Measurements from ENCODE around the gene POLR2M.

The POLR2M gene

GRCh38 chr15:57692709-57693108 lies 13.8 kb upstream of the POLR2M start:
- DNase-seq: no peak

- no peak for DNase-seq
These were observed 12.2 kb upstream of the POLR2M start for GRCh38 chr15:57694279-57694678.

GRCh38 chr15:57696146-57696545 lies 10.4 kb upstream of the POLR2M start:
- DNase-seq: peak; percentile 89

- DNase-seq: no peak
These were observed 8.9 kb upstream of the POLR2M start for GRCh38 chr15:57697588-57697987.

- no peak for DNase-seq
These were observed 8.3 kb upstream of the POLR2M start for GRCh38 chr15:57698243-57698642.

GRCh38 chr15:57698991-57699390 lies 7.5 kb upstream of the POLR2M start:
- no peak for DNase-seq

GRCh38 chr15:57703387-57703786 lies 3.1 kb upstream of the POLR2M start:
- no peak for DNase-seq

GRCh38 chr15:57704441-57704840 lies 2.1 kb upstream of the POLR2M start:
- no peak for DNase-seq

- no peak for DNase-seq
These were observed 639 bp upstream of the POLR2M start for GRCh38 chr15:57705746-57706404.

GRCh38 chr15:57708047-57708446 lies 1.5 kb downstream of the POLR2M start:
- no peak for DNase-seq

- DNase-seq: no peak
These were observed 11.8 kb downstream of the POLR2M start for GRCh38 chr15:57718309-57718708.

- DNase-seq: no peak
These were observed 14.4 kb downstream of the POLR2M start for GRCh38 chr15:57720867-57721266.

- no peak for DNase-seq
These were observed 19.9 kb downstream of the POLR2M start for GRCh38 chr15:57726411-57726810.

- no peak for DNase-seq
These were observed 20.5 kb downstream of the POLR2M start for GRCh38 chr15:57727031-57727430.

- DNase-seq: no peak
These were observed 21.9 kb downstream of the POLR2M start for GRCh38 chr15:57728436-57728835.

GRCh38 chr15:57730876-57731275 lies 24.4 kb downstream of the POLR2M start:
- DNase-seq: peak; percentile 78

GRCh38 chr15:57731530-57732103 lies 25.1 kb downstream of the POLR2M start:
- DNase-seq: peak; percentile 22

- DNase-seq: peak; percentile 80
These were observed 26.2 kb downstream of the POLR2M start for GRCh38 chr15:57732526-57733331.

GRCh38 chr15:57734860-57735259 lies 28.3 kb downstream of the POLR2M start:
- no peak for DNase-seq

GRCh38 chr15:57735431-57735830 lies 28.9 kb downstream of the POLR2M start:
- DNase-seq: no peak

- DNase-seq: no peak
These were observed 29.4 kb downstream of the POLR2M start for GRCh38 chr15:57735891-57736290.

- no peak for DNase-seq
These were observed 30.1 kb downstream of the POLR2M start for GRCh38 chr15:57736591-57736990.

GRCh38 chr15:57738734-57739237 lies 32.3 kb downstream of the POLR2M start:
- DNase-seq: peak; percentile 44

GRCh38 chr15:57740048-57740447 lies 33.5 kb downstream of the POLR2M start:
- DNase-seq: no peak
